ENCODE results near the gene SLC16A4. TPM values are rescaled to one million over a fixed set of nuclear protein-coding genes. Genes with fewer than 3 reads are reported as not detected.

Gene SLC16A4
- total RNA-seq, 1 experiment from 2014 or later = 0.22 TPM

DNA sequence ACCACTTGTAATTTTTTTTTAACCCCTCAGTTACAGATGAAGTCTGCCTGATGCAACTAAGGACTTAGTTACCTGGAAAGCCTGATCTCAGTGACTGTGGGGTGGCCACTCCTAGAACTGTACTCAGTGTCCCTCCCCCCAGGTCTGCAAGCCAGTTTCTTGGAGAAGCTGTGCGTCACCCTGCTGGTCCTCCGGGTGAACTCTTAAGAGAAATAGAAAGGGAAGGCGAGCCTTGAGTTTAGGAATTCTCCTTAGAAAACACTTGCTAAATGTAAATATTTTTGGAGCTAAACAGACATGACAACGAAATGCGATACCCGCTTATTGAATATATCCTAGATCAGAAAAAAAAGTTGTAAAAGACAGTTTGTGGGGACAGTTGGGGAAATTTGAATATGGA is 730 bp downstream of the SLC16A4 start:
- DNase-seq (no peak), ATAC-seq (no peak)
- Histone ChIP-seq H3K4me2 (ENCODE audit: low read length) (no peak overlapping the region), H3K27ac (ENCODE audit: low read length) (no peak overlapping the region), H4K20me1 (ENCODE audit: low read length) (no peaks in the 10 kb centered on the region), H3K36me3 (ENCODE audit: low read depth, low read length) (no peaks in the 10 kb centered on the region), H3K9me3 (ENCODE audit: low read length) (no peaks in the 10 kb centered on the region), H3K4me3 (ENCODE audit: low read length) (no peak overlapping the region), H2AFZ (ENCODE audit: low read length) (no peak overlapping the region), H3F3A (ENCODE audit: low read length, unreplicated experiment) (peaks cover 10% of the 10 kb centered on the region), H3K9me2 (replicated peaks; ENCODE audit: low read length) (no peaks in the 10 kb centered on the region), H3K9ac (ENCODE audit: low read length) (no peak overlapping the region), H3K79me2 (ENCODE audit: low read length) (no peaks in the 10 kb centered on the region), H3K27me3 (ENCODE audit: low read length) (no peaks in the 10 kb centered on the region), H3K4me1 (ENCODE audit: insufficient read depth, low read length) (peaks cover 26% of the 10 kb centered on the region)
- TF ChIP-seq, protein P1, sequence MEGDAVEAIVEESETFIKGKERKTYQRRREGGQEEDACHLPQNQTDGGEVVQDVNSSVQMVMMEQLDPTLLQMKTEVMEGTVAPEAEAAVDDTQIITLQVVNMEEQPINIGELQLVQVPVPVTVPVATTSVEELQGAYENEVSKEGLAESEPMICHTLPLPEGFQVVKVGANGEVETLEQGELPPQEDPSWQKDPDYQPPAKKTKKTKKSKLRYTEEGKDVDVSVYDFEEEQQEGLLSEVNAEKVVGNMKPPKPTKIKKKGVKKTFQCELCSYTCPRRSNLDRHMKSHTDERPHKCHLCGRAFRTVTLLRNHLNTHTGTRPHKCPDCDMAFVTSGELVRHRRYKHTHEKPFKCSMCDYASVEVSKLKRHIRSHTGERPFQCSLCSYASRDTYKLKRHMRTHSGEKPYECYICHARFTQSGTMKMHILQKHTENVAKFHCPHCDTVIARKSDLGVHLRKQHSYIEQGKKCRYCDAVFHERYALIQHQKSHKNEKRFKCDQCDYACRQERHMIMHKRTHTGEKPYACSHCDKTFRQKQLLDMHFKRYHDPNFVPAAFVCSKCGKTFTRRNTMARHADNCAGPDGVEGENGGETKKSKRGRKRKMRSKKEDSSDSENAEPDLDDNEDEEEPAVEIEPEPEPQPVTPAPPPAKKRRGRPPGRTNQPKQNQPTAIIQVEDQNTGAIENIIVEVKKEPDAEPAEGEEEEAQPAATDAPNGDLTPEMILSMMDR (conservative IDR thresholded peaks at IDR 0.05; ENCODE audit: low read depth, low read length) = no peak
- TF ChIP-seq EZH2phosphoT487 (IDR thresholded peaks at IDR 0.05; ENCODE audit: borderline replicate concordance, low read length) (no peak), EZH2 (IDR thresholded peaks at IDR 0.05; ENCODE audit: low read length, unreplicated experiment) (no peak)
- ChIA-PET CTCF (no interaction called here), POLR2A (ENCODE audit: unreplicated experiment) (no interaction called here)
- intact Hi-C loops (cut with micrococcal nuclease) = loop anchor here (5.0 kb wide), 2 partner anchors 33 to 53 kb away; partner anchors contain the start of gene RBM15
- no TSS peak for BruUV-seq (replicated peaks)

DNA sequence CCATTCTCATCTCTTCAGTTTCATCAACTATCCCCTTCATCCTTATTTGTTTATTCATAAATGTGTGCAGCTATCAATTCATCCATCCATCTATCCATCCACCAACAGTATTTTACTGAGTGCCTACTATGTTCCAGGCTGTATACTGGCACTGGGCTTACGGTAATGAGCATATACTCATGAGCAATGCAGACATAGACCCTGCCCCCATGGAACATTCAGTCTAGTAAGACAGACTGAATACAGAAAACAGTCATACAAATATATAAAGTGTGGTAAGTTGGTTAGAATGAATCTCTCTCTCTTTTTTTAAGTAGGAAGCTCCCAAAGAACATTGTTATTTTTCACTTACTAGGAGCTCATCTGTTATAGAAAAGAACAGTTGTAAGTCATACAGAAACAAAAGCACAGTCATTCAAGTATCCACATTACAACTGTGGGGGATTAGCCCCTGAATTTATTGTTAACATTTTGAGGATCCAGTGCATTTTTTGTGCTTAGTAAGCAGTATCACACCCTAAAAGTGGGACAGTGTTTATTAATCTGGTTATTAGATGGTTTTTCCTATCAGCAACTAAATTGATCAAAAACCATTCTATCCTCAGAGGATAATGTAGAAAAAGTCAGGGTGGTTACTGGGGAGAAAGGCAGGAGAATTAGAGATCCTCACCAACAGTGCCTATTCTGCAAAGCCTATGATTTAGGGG is 3.6 kb downstream of the SLC16A4 start:
- ChIA-PET CTCF (no interaction called here), POLR2A (ENCODE audit: unreplicated experiment) (no interaction called here)
- no peak overlapping the region for H3K4me3 ChIP-seq (ENCODE audit: low read length)
- no peak for TF ChIP-seq EZH2 (IDR thresholded peaks at IDR 0.05; ENCODE audit: low read length, unreplicated experiment)
- TF ChIP-seq, protein P1 (conservative IDR thresholded peaks at IDR 0.05; ENCODE audit: low read depth, low read length) = no peak
- TF ChIP-seq EZH2phosphoT487 (IDR thresholded peaks at IDR 0.05; ENCODE audit: borderline replicate concordance, low read length) = no peak
- H3F3A ChIP-seq (ENCODE audit: low read length, unreplicated experiment) = no peaks in the 10 kb centered on the region
- H3K36me3 ChIP-seq (ENCODE audit: low read depth, low read length) = no peaks in the 10 kb centered on the region
- intact Hi-C loops (cut with micrococcal nuclease) = no loop called here
- H3K9ac ChIP-seq (ENCODE audit: low read length) = no peak overlapping the region
- H3K4me1 ChIP-seq (ENCODE audit: insufficient read depth, low read length) = peaks cover 17% of the 10 kb centered on the region
- no peak overlapping the region for H3K27ac ChIP-seq (ENCODE audit: low read length)
- BruUV-seq (replicated peaks) = no TSS peak
- H3K4me2 ChIP-seq (ENCODE audit: low read length) = no peak overlapping the region
- no peaks in the 10 kb centered on the region for H3K9me2 ChIP-seq (replicated peaks; ENCODE audit: low read length)
- no peaks in the 10 kb centered on the region for H4K20me1 ChIP-seq (ENCODE audit: low read length)
- no peak for ATAC-seq
- no peak overlapping the region for H2AFZ ChIP-seq (ENCODE audit: low read length)
- H3K27me3 ChIP-seq (ENCODE audit: low read length) = no peaks in the 10 kb centered on the region
- no peaks in the 10 kb centered on the region for H3K9me3 ChIP-seq (ENCODE audit: low read length)
- H3K79me2 ChIP-seq (ENCODE audit: low read length) = no peaks in the 10 kb centered on the region
- no peak for DNase-seq

DNA sequence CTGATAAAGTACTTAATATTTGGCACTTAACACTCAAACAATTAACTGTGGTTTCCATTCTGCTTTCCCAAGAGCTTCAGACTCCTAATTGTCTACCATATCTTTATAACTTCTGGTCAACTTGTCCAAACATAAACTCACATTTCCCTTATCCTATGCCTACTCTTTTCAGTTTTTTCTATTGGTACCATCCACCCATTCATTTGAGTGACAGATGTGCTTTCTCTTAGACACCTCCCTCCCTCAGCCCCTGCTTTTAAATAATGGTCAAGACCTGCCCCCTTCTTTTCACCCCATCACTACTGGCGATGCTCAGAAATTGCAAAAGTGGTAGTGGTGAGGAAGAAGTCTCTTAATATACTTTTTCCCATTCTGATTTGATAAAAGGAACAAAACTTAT is 5.5 kb downstream of the SLC16A4 start:
- H4K20me1 ChIP-seq (ENCODE audit: low read length) = no peaks in the 10 kb centered on the region
- no peak for TF ChIP-seq EZH2phosphoT487 (IDR thresholded peaks at IDR 0.05; ENCODE audit: borderline replicate concordance, low read length)
- no peak for TF ChIP-seq EZH2 (IDR thresholded peaks at IDR 0.05; ENCODE audit: low read length, unreplicated experiment)
- TF ChIP-seq, protein P1 (conservative IDR thresholded peaks at IDR 0.05; ENCODE audit: low read depth, low read length) = no peak
- no TSS peak for BruUV-seq (replicated peaks)
- no peak for ATAC-seq
- H2AFZ ChIP-seq (ENCODE audit: low read length) = no peak overlapping the region
- no peaks in the 10 kb centered on the region for H3K9me3 ChIP-seq (ENCODE audit: low read length)
- H3K4me3 ChIP-seq (ENCODE audit: low read length) = no peak overlapping the region
- no peak overlapping the region for H3K27ac ChIP-seq (ENCODE audit: low read length)
- no peaks in the 10 kb centered on the region for H3K79me2 ChIP-seq (ENCODE audit: low read length)
- H3K27me3 ChIP-seq (ENCODE audit: low read length) = no peaks in the 10 kb centered on the region
- intact Hi-C loops (cut with micrococcal nuclease) = no loop called here
- POLR2A ChIA-PET (ENCODE audit: unreplicated experiment) = no interaction called here
- no peaks in the 10 kb centered on the region for H3F3A ChIP-seq (ENCODE audit: low read length, unreplicated experiment)
- no peaks in the 10 kb centered on the region for H3K36me3 ChIP-seq (ENCODE audit: low read depth, low read length)
- CTCF ChIA-PET = no interaction called here
- H3K9me2 ChIP-seq (replicated peaks; ENCODE audit: low read length) = no peaks in the 10 kb centered on the region
- DNase-seq = no peak
- H3K4me2 ChIP-seq (ENCODE audit: low read length) = no peak overlapping the region
- no peak overlapping the region for H3K9ac ChIP-seq (ENCODE audit: low read length)
- H3K4me1 ChIP-seq (ENCODE audit: insufficient read depth, low read length) = peaks cover 16% of the 10 kb centered on the region

Measured in PC-3 (cell line).